K562 (cell line): ENCODE measurements around the gene EPGN. TPM values are rescaled to one million over a fixed set of nuclear protein-coding genes. Genes with fewer than 3 reads are reported as not detected.

Source experiments
- CC2D1A ChIP-seq: fragments of 450-650 bp; IDR thresholded peaks from 2 replicates; pipeline ENCODE4 v1.6.1; 2017; ENCODE audit warnings: mild to moderate bottlenecking
- EWSR1 ChIP-seq: fragments of 450-650 bp; IDR thresholded peaks from 2 replicates; pipeline ENCODE4 v1.6.1; 2018; ENCODE audit warnings: borderline replicate concordance, mild to moderate bottlenecking, low read depth, moderate library complexity; ENCODE audit not compliant: partially characterized antibody
- FOXO4 ChIP-seq: fragments of 450-650 bp; formaldehyde crosslinking; IDR thresholded peaks from 2 replicates; pipeline ENCODE4 v1.4.0; 2020; ENCODE audit warnings: mild to moderate bottlenecking, moderate library complexity
- GMEB1 ChIP-seq: fragments of 250-450 bp; sonication (Bioruptor Pico); IDR thresholded peaks from 2 replicates; pipeline ENCODE4 v1.4.0; 2020; ENCODE audit warnings: mild to moderate bottlenecking
- KDM5B ChIP-seq: fragments of 200-600 bp; sonication (generic); IDR thresholded peaks from 2 replicates; pipeline ENCODE4 v1.6.1; 2012; ENCODE audit warnings: low read depth, mild to moderate bottlenecking, moderate library complexity, low read length, control low read depth, inconsistent platforms; ENCODE audit not compliant: insufficient replicate concordance
- MBD1 ChIP-seq: fragments of 250-450 bp; sonication (Bioruptor Pico); IDR thresholded peaks from 2 replicates; pipeline ENCODE4 v1.8.0; 2022; ENCODE audit warnings: inconsistent platforms
- MECOM ChIP-seq: fragments of 250-450 bp; sonication (Bioruptor Pico); IDR thresholded peaks from 2 replicates; pipeline ENCODE4 v1.8.0; 2022; ENCODE audit warnings: inconsistent platforms
- MNT ChIP-seq, 2 experiments: fragments of 450-650 bp; conservative IDR thresholded peaks; 2 replicates each; pipeline ENCODE4 v1.6.1; 2017; ENCODE audit warnings: mild to moderate bottlenecking in 2 of 2, moderate library complexity in 2 of 2
- MTA1 ChIP-seq: fragments of 450-650 bp; IDR thresholded peaks from 2 replicates; pipeline ENCODE4 v1.6.1; 2017; ENCODE audit warnings: borderline replicate concordance
- SIN3B ChIP-seq: fragments of 450-650 bp; IDR thresholded peaks from 2 replicates; pipeline ENCODE4 v1.6.1; 2017; ENCODE audit warnings: low read depth, mild to moderate bottlenecking, moderate library complexity
- SMARCC2 ChIP-seq: fragments of 450-650 bp; IDR thresholded peaks from 2 replicates; pipeline ENCODE4 v1.6.1; 2017; ENCODE audit warnings: antibody characterized with exemption, moderate library complexity, mild to moderate bottlenecking, low read depth
- TAL1 ChIP-seq: fragments of 450-650 bp; IDR thresholded peaks from 2 replicates; pipeline ENCODE4 v1.6.1; 2016; ENCODE audit warnings: mild to moderate bottlenecking
- ZBED1 ChIP-seq: IDR thresholded peaks from 2 replicates; pipeline ENCODE4 v1.6.1; 2014
- ZNF121 ChIP-seq: sonication (generic); formaldehyde crosslinking; conservative IDR thresholded peaks from 2 replicates; pipeline ENCODE4 v1.8.0; 2022; ENCODE audit warnings: missing genetic modification reagents
- ZNF184 ChIP-seq: sonication (generic); formaldehyde crosslinking; IDR thresholded peaks from 2 replicates; pipeline ENCODE4 v1.5.0; 2020; ENCODE audit warnings: missing genetic modification reagents
- ZNF324 ChIP-seq: fragments of 250-450 bp; sonication (Bioruptor Pico); IDR thresholded peaks from 2 replicates; pipeline ENCODE4 v1.4.0; 2020; ENCODE audit warnings: mild to moderate bottlenecking
- ZNF644 ChIP-seq: fragments of 200-800 bp; sonication (Bioruptor generic); IDR thresholded peaks from 2 replicates; pipeline ENCODE4 v1.6.1; 2016; ENCODE audit warnings: low read depth, missing genetic modification characterization, missing compliant biosample characterization
- ZSCAN32 ChIP-seq: fragments of 450-650 bp; formaldehyde crosslinking; IDR thresholded peaks from 2 replicates; pipeline ENCODE4 v1.4.0; 2020; ENCODE audit warnings: mild to moderate bottlenecking, moderate library complexity
- polyA plus RNA-seq, 8 experiments: library from polyadenylated mRNA; depleted of rRNA in 4 of 8; stranded (reverse) in 5 of 8; unstranded in 3 of 8; fragments of >200 nt; fragmentation: Nextera tagmentation in 2 of 8; fragmentation: Illumina TruSeq in 1 of 8; extraction: Ambion mirVana in 2 of 8; extraction: Trizol in 1 of 8; gene quantifications; 2 replicates each; pipeline versions ENCODE4 v1.2.1 to v1.2.3, GENCODE V29; 2011 to 2014; ENCODE audit warnings: inconsistent platforms in 1 of 8, missing spikeins in 1 of 8
- total RNA-seq, 7 experiments: library from RNA; depleted of rRNA in 6 of 7; stranded (reverse); fragments of >200 nt in 6 of 7; fragmentation: Illumina TruSeq in 2 of 7; extraction: Trizol in 2 of 7; gene quantifications; 2 replicates each; pipeline versions ENCODE4 v1.2.1 to v1.2.3, GENCODE V29; 2011 to 2021; ENCODE audit warnings: low replicate concordance in 1 of 7
- TF ChIP-seq, protein P1 (sequence below): fragments of 250-450 bp; sonication (Bioruptor Pico); IDR thresholded peaks from 2 replicates; pipeline ENCODE4 v1.4.0; 2020; ENCODE audit warnings: mild to moderate bottlenecking, moderate library complexity

Gene EPGN
- total and polyA plus RNA-seq, 9 of the 15 experiments (the other 6 are each of a cell fraction or from before 2014, with no cell fraction given), result 0.10 to 0.56 TPM; not detected in 7

DNA sequence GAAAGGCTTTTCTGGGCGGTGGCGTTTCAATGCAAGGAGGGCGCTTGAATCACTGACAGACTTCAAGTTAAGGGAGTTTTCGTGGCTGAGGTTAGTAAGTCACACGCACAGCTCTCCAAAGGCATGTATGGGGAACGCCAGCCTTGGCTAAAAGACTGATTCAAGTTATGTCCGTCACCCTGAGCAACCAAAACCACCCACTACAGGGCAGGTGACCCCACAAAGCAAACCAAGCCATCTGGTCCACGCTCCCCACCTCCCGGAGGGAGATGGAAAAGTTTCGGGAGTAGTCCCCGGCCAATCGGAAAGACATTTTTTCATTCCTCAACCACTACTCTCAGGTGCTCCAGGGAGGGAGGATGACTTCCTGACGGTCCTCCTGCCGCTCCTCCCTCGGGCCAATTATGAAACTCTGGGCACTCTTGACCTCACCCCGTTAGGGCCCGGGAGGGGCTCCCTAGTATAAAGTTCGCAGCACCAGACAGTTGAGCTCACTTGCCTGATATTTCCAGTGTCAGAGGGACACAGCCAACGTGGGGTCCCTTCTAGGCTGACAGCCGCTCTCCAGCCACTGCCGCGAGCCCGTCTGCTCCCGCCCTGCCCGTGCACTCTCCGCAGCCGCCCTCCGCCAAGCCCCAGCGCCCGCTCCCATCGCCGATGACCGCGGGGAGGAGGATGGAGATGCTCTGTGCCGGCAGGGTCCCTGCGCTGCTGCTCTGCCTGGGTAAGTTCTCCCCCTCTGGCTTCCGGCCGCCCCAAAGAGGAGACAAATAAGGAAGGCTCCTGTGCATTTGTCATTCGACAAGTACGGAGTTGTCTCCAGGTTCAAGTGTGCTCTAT, 56.6 kb downstream of the EPGN start, which contains the start of gene EREG (continued):
- TF ChIP-seq, protein P1, sequence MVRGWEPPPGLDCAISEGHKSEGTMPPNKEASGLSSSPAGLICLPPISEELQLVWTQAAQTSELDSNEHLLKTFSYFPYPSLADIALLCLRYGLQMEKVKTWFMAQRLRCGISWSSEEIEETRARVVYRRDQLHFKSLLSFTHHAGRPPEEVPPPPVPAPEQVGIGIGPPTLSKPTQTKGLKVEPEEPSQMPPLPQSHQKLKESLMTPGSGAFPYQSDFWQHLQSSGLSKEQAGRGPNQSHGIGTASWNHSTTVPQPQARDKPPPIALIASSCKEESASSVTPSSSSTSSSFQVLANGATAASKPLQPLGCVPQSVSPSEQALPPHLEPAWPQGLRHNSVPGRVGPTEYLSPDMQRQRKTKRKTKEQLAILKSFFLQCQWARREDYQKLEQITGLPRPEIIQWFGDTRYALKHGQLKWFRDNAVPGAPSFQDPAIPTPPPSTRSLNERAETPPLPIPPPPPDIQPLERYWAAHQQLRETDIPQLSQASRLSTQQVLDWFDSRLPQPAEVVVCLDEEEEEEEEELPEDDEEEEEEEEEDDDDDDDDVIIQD (CRISPR knock-in tag), result no peak
- 0 out of 2 replicates have a peak, but pooled peaks have one; percentile 24 for TF ChIP-seq ZBED1
- TF ChIP-seq GMEB1, result no peak
- peak; percentile 58 for TF ChIP-seq KDM5B
- TF ChIP-seq ZSCAN32 (CRISPR knock-in tag), result no peak
- TF ChIP-seq EWSR1, result no peak
- no peak for TF ChIP-seq ZNF644
- no peak for TF ChIP-seq MBD1
- no peak for TF ChIP-seq ZNF324 (CRISPR knock-in tag)
- TF ChIP-seq MECOM (CRISPR knock-in tag), result no peak
- no peak for TF ChIP-seq MTA1
- TF ChIP-seq ZNF184 (CRISPR knock-in tag), result no peak
- TF ChIP-seq FOXO4 (CRISPR knock-in tag), result no peak
- TF ChIP-seq SIN3B, result no peak
- no peak for TF ChIP-seq SMARCC2
- TF ChIP-seq TAL1, result no peak
- TF ChIP-seq CC2D1A, result 0 out of 2 replicates have a peak, but pooled peaks have one; percentile 17
- TF ChIP-seq ZNF121 (CRISPR knock-in tag), result no peak
- no peak for TF ChIP-seq MNT (conservative IDR thresholded peaks at IDR 0.05)
